ENCODE measurements around the gene RYR3.

- TF ChIP-seq POLR2A (IDR thresholded peaks at IDR 0.05; ENCODE audit: low read depth) (no peak), CTCF (IDR thresholded peaks at IDR 0.05) (no peak)
These were observed 537.2 kb downstream of the RYR3 start for GRCh38 chr15:33848011-33848410.

Data from esophagus muscularis mucosa (tissue), 3 donors.